Limb (tissue), 2 donors: ENCODE results near the gene EHD4.

Experiments used
- DNase-seq, 2 donors: peaks; one replicate each; pipeline ENCODE4 v3.0.0-alpha.2; 2016; ENCODE audit errors: extremely low spot score in 2 of 2

Gene EHD4

DNA sequence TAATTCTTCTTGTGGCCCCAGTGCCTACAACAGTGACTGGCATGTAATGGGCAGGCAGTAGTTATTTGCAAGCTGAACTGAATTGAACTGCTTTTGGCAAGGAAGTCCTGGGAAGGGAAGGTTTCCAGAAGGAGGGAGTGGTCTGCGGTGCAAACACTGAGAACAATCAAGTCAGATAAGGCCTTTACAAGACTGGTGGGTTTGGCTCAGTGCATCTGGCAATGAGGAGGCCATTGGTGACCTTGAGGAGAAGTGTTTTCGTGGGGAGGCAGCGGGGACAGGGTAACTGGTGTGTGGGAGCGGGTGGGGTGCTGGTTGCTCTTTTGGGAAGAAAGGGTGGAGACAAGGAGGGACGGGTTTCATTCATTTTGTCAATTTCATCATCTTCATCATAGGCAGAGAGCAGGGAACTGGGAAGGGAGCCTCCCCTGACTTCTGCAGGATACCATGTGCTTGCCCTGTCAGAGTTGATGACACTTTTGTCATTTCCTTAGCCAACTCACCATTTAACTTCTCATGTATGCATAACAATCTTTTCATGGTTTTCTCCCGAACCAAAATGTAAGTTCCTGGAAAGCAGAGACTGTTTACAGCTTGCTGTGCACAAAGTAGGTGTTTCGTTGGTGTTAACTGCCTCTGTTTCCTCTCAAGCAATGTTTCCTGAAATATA lies 8.4 kb upstream of the EHD4 start:
- DNase-seq, result peak in 1 of 2 donors; percentile 21

DNA sequence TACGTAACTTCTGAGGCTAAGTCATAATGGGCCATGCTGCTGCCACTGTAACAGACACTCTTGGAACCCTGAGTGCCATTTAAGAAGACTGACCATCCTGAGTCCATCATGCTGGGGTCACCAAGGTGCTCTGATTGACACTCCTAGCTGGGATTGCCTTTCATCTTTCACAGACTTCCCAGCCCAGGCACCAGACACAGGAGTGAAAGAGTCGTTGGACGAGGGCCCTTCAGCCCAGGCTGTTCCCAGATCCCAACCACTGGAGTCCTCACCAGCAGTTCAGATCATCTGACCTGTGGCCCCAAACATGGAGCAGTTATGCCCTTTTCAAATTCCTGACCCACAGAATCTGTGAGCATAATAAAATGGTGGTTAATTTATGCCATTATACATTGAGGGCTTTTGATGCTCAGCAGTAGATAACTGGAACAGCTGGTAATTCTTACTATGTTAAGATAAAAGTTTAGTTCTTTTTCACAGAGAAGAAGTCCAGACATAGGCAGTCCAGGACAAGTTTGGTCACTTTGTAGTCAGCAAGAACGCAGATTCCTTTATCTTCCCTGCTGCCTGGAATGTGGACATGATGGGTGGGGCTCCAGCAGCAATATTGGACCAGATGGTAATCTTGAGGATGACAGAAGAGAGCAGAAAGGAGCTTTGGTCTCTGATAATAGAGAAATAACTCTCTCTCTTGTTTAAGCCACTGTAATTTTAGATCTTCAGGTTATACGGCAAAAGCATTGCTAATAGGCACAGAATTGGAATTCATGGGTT lies 7.3 kb upstream of the EHD4 start:
- no peak for DNase-seq

DNA sequence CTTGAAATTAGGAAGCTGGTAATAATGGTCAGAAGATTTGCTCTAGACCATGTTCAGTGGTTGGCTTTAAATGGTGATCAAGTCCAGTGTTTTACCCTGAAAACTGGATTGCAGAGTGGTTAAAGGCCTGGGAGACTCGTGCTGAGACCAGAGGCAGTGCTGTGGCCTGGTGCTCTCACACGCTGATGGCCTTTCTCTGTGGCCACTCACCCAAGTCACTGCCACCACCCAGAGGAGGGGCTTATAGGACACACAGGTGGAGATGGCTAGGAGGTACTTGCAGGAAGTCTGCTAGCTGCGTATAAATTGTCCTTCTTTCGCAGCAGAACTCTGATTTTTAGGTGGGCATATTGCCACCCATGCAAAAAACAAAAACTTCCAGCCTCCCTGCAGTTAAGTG lies 6.2 kb upstream of the EHD4 start:
- DNase-seq, result no peak

DNA sequence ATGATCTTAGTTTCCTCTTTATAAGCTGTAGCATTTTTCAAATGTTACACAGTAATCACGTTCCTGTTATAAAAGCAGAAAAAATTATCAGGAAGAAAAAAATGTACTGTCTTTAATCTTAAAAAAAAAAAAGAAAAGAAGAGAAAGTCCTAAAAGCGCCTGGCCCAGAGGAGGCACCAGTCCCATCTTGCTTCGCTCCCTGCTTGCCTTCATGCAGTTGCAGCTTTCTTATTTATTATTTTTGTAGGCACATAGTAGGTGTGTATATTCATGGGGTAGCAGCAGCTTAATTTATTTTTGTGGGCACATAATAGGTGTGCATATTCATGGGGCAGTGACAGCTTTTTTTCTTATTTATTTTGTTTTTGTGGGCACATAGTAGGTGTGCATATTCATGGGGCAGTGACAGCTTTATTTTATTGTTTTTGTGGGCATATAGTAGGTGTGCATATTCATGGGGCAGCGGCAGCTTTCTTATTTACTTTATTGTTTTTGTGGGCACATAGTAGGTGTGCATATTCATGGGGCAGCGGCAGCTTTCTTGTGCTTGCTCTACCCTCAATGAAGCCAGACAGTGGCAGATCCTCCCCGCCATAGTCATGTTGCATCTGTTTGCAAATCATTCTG lies 5.5 kb upstream of the EHD4 start:
- no peak for DNase-seq

GRCh38 chr15:41975669-41976068 lies 3.3 kb upstream of the EHD4 start:
- DNase-seq, result no peak

DNA sequence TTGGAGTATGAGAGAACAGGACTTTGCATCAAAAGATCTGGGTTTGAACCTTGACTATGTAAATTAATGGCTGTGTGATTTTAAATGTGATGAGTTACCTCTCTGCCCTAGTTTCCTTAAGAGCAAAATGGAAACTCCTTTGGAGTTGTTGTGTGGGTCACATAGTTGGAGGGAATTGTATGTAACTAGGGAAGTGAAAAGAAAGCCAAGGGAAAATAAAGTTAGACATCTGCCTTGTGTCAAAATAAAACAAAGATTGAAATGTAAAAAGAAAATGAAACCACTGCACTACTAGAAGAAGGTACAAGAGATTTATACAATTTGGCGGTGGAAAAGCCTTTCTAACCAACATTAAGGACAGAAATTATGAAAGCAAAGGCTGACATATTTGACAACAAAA lies 1.7 kb upstream of the EHD4 start:
- DNase-seq, result no peak

DNA sequence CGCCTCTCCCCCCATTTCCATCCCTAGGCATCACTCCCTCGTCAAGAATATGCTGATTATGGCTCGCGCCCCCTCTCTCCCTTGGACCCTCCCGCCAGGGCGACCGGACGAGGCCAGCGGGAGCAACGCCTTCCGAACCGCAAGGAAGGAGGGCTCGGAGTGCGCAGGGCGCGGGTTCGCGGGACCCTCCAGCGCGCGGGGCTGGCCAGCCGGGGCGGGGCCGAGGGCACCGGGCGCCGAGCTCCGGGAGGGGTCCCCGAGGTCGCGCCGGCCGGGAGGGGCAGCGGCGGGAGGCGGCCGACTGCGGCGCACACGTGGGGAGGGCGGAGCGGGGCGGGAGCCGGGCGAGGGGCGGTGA lies 483 bp downstream of the EHD4 start:
- DNase-seq, result no peak

DNA sequence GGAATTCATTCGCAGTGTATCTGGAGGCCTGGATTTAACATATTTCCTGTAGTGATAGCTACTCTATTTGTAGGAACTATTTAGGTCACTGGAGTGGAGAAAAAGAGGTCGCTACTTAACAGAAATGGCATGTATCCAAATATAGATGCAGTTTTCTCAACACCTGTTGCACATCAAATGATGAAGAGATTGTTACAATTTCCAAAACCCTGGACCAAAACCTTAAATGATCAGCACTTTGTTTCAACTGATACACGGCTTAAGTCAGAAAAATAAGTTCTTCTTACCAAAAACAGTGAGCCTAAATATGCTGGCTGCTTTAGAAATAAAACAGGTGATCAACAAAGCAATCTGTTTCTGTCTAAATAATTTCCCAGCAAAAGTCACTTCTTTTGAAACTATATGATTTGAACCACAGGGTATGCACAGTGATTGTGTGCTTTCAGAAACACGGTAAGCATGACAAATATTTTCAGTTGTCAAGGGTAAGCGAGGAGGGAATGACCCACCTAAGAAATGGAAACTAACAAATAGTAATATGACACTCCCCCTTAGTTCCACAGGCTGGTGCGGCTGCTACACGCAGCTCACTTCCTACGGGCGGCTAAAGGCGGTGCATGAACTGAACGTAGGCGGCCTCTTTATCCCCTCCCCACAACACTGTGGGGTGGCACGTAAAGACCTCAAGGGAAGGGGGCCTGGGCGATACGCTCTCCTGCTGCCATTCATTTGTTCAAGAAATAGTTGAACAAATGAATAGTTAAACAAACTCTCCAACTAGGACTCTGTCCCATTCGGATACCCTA lies 1.1 kb downstream of the EHD4 start:
- DNase-seq, result peak; percentile 44 to 65

GRCh38 chr15:41970456-41970855 lies 1.9 kb downstream of the EHD4 start:
- DNase-seq, result no peak

DNA sequence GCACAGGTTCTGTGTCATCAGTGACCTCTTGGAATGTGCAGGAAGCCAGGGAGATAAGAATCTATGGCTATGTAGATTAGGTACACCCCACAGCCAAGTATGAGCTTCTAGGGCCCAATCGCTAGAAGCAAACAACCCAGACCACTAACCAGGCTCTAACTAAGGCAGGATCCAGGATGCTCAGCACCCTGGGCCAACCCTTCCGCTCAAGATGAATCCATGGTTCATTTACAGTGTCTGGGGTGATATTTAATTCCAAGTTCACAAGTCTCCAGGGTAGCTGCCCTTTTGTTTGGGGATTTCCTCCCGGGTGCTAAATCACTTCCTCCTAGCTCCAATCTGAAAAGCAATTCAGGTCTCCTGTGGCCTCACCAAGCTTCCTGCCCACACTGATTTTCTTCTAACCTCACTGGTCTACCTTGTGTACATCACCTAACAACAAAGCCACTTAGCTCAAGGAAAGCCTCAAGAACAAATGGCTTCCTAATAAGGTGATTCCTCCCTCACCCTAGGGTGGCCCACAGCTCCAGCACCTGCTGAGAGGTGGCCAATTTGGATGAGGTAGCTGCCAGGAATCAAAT lies 2.4 kb downstream of the EHD4 start:
- no peak for DNase-seq

GRCh38 chr15:41968701-41969100 lies 3.7 kb downstream of the EHD4 start:
- DNase-seq, result no peak

DNA sequence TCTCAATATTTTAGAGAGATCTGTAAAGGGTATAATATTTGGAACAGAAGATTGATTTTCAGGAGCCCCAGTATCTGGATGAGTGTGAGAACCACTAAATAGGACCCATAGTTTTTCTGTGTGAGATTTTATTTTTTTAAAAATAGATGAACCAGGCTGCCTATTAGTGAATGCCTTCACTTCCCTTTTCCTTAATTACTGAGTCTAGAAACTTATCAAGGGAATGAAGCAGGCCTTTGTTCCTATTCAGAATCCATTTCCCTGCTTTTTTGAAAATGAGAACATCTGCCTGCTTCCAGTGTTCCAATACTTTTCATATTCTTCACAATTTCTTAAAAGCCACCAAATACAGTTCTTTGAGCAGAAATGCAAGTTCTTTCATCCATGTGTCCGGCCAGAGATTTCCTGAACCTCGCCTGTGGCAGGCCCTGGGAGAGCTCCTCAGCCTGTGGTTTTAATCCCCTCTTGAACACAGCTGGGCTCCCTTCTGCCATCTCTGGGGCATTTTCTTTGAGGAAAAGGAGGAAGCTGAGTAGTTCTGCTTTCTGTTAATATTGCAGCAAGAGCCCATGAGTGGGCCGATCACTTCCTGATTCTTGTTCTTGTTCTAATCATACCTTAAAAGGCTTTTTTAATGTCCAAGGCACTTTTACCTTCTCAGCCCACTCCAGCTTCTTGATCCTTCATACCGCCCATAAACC lies 4.7 kb downstream of the EHD4 start:
- peak in 1 of 2 donors; percentile 17 for DNase-seq

GRCh38 chr15:41966920-41967465 lies 5.4 kb downstream of the EHD4 start:
- DNase-seq, result no peak

- DNase-seq, result no peak
Observed at GRCh38 chr15:41966414-41966812, 5.9 kb downstream of the EHD4 start.

DNA sequence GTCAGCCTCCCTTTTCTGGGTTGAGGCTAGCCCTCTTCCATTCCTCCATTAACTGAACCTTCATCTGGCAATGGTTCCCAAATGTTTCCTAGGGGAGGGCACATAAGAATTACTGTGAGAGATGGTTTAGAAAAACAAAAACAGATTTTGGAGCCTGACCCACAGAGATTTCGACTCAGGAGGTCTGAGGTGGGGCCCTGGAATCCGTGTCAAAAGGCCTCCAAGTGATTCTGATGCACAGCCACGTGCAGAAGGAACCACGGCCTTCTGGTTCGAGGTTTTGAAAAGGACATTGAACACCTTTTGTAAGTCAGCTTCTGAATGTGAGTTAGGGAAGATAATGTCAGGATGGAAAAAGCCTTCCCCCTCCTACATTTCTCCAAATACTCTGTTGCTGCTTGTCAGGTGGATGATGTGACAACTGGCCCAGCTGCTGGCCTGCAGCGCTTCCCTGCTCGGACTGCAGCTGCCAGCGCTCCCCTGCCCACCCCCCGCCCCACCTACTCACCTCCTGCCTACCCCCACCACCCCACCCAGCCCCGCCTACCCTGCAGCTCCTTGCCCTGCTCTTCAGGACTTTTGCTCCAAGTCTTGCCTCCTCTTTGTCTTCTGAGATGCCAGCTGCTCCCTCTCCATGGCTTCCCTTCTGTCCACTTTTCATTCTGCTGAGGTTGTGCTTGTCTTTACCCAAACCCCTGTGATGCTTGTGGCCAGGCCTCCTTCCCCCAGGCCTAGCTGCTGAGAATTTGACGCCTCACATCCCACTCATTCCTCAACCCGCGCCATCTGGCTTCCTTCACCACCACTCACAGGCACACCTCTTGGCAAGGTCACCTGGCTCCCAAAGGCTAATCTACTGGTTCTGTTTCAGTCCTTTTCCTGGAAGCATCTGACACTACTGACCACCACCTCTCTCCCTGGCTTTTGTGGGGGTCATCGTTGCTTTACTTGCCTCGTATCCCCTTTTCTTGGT lies 6.6 kb downstream of the EHD4 start:
- peak in 1 of 2 donors; percentile 31 for DNase-seq

DNA sequence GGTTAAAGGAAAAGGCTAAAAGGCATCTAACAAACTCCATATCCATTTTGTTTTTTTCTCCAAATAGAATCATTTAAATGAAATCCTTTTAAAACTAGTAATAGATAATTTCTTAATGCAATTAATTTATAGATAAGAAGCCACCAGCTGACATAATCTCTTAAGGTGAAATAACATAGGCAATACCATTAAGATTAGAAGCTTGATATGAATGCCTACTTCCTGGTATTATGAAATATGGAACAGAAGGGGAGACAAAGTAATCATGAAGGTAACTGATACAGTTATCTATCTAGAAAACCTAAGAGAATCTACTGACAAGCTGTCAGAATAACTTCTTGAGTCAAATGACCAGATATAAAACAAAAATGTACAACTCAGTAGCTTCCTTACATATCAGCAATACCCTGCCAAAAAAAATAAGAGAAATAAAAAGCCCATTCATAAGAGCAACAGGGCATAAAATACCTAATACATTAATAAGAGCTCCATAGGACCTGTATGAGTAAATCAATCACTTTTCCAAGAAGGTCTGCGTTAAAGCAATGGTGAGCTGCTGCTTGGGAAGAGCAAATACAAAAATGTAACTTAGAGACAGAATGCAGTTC lies 10.7 kb downstream of the EHD4 start:
- no peak for DNase-seq

DNA sequence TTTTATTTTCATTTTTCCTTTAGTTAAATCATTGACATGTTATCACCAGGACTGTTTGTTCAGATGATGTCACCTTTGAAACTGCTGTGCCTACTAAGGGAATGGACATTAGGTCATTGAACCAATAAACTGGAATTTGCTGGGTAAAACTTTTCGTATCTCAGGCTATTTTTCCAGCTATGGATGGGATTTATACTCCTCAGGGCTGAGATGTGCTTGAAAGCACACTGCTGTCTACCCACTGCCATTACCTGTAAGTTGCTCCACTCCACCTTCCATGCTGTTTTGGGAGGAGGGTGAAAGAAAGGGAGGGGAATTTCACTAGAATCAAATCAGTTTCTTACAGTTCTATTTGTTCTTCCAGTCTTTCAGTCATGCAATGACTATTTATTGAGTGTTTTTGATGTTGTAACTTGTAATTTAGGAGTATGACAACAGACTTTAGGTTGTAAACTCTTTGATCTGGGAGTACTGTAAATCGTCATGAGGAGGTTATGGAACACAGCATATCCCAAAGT lies 11.3 kb downstream of the EHD4 start:
- DNase-seq, result no peak

DNA sequence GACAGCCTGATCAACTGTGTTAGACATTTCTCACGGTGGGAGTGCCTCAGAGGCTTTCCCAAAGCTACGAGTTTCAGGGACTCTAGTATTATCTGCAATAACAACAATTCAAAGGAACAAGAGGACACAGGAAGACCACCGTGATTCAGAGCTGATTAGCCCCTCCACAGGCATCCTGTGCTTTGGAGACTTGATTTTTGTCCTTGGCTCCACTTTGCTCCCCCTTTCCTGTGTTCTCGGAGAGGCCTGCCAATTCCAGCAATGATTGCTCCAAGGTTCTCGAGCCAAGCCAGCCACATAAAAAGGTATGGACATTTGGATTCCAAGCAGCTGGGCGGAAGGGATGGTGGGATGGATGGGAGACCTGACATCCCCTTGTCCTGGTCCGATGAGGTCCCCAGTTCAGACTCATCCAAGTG lies 14.3 kb downstream of the EHD4 start:
- peak in 1 of 2 donors; percentile 23 for DNase-seq
